Measurements from ENCODE around the gene NUP153.

NUP153 gene

DNA sequence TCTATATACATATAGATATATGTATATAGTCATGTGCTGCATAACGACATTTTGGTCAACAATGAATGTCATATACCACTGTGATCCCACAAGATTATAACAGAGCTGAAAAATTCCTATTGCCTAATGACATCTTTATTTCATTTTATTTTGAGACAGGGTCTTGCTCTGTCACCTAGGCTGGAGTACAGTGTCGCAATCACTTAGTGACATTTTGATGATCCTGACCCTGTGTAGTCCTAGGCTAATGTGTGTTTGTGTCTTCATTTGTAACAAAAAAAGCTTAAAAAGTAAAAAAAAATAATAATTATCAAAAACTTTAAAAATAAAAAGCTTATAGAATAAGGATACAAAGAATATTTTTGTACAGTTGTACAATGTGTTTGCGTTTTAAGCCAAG is 110.6 kb downstream of the NUP153 start:
- no peak for TF ChIP-seq TAF1 (IDR thresholded peaks at IDR 0.05; ENCODE audit: borderline replicate concordance, insufficient read depth, low read length)

GRCh38 chr6:17593246-17593645 is 113.5 kb downstream of the NUP153 start:
- TF ChIP-seq SIN3A (IDR thresholded peaks at IDR 0.05; ENCODE audit: borderline replicate concordance, insufficient read depth, low read length) = no peak
- TF ChIP-seq TAF1 (IDR thresholded peaks at IDR 0.05; ENCODE audit: borderline replicate concordance, insufficient read depth, low read length) = no peak
- TF ChIP-seq FOXP2 (optimal IDR thresholded peaks at IDR 0.05; ENCODE audit: borderline replicate concordance, extremely low read depth, extremely low read length, insufficient read depth) = no peak
- TF ChIP-seq REST (IDR thresholded peaks at IDR 0.05; ENCODE audit: insufficient read depth in 1 of 2, low read depth in 2 of 2, low read length in 2 of 2) = no peak
- TF ChIP-seq POLR2AphosphoS5 (IDR thresholded peaks at IDR 0.05; ENCODE audit: low read depth, low read length) = no peak

DNA sequence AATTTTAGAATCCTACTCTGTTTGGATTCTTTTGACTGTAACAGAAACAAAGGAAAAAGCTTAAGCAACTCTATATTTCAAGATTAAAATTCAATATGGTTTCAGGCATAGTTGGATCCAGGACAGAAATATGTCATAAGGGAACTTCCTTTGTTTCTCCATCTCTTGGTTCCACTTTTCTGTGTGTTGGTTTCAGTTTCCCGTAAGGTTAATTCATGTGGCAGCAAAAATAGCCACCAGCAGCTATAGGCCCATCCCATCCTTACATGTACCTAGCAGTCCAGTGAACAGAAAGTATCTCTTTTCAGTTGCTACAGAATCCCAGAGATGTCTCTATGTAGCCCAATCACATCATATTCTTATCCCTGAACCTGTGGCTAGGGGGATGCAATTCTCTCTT is 115.4 kb downstream of the NUP153 start:
- TF ChIP-seq FOXP2 (optimal IDR thresholded peaks at IDR 0.05; ENCODE audit: borderline replicate concordance, extremely low read depth, extremely low read length, insufficient read depth) = no peak
- TF ChIP-seq SIN3A (IDR thresholded peaks at IDR 0.05; ENCODE audit: borderline replicate concordance, insufficient read depth, low read length) = no peak
- no peak for TF ChIP-seq TAF1 (IDR thresholded peaks at IDR 0.05; ENCODE audit: borderline replicate concordance, insufficient read depth, low read length)
- no peak for TF ChIP-seq POLR2AphosphoS5 (IDR thresholded peaks at IDR 0.05; ENCODE audit: low read depth, low read length)
- TF ChIP-seq REST (IDR thresholded peaks at IDR 0.05; ENCODE audit: insufficient read depth in 1 of 2, low read depth in 2 of 2, low read length in 2 of 2) = no peak

DNA sequence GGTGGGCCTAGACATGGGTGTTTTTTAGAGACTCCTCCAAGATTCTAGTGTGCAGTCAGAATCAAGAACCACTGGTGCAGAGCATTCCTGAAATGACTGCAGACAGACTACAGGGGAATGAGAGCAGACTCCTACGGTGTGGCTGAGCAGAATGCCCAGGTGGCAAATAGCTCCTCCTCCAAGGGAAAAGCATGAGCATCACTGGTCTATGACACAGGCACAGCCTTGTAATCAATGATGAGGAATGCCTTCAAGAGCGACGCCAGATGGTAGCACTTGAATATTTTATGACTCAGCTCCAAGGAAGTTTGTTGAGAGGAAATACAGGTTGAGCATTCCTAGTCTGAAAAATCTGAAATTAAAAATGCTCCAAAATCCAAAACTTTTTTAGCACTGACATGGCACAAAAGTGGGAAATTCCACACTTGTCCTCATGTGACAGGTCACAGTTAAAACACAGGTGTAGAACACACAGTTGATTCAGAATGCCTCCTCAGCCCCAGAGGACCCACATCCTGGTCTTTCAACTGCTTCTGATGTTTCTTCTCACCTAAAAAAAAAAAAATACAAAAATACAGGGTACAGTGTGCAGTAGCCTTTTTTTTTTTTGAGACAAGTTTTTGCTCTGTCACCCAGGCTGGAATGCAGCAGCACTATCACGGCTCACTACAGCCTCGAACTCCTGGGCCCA is 117.2 kb downstream of the NUP153 start:
- TF ChIP-seq REST (IDR thresholded peaks at IDR 0.05; ENCODE audit: insufficient read depth in 1 of 2, low read depth in 2 of 2, low read length in 2 of 2) (no peak), POLR2AphosphoS5 (IDR thresholded peaks at IDR 0.05; ENCODE audit: low read depth, low read length) (no peak), FOXP2 (optimal IDR thresholded peaks at IDR 0.05; ENCODE audit: borderline replicate concordance, extremely low read depth, extremely low read length, insufficient read depth) (no peak), SIN3A (IDR thresholded peaks at IDR 0.05; ENCODE audit: borderline replicate concordance, insufficient read depth, low read length) (no peak), TAF1 (IDR thresholded peaks at IDR 0.05; ENCODE audit: borderline replicate concordance, insufficient read depth, low read length) (no peak)

GRCh38 chr6:17588011-17588410 is 118.7 kb downstream of the NUP153 start:
- no peak for TF ChIP-seq REST (IDR thresholded peaks at IDR 0.05; ENCODE audit: insufficient read depth in 1 of 2, low read depth in 2 of 2, low read length in 2 of 2)
- no peak for TF ChIP-seq SIN3A (IDR thresholded peaks at IDR 0.05; ENCODE audit: borderline replicate concordance, insufficient read depth, low read length)
- TF ChIP-seq POLR2AphosphoS5 (IDR thresholded peaks at IDR 0.05; ENCODE audit: low read depth, low read length) = no peak
- no peak for TF ChIP-seq FOXP2 (optimal IDR thresholded peaks at IDR 0.05; ENCODE audit: borderline replicate concordance, extremely low read depth, extremely low read length, insufficient read depth)
- no peak for TF ChIP-seq TAF1 (IDR thresholded peaks at IDR 0.05; ENCODE audit: borderline replicate concordance, insufficient read depth, low read length)

All from PFSK-1 (cell line).